ENCODE data around the gene UBE2E1. TPM values are rescaled to one million over a fixed set of nuclear protein-coding genes. Genes with fewer than 3 reads are reported as not detected.

The UBE2E1 gene
- total RNA-seq, 4 donors from 2014 or later, result 73.0 to 119 (median 94.6) TPM

DNA sequence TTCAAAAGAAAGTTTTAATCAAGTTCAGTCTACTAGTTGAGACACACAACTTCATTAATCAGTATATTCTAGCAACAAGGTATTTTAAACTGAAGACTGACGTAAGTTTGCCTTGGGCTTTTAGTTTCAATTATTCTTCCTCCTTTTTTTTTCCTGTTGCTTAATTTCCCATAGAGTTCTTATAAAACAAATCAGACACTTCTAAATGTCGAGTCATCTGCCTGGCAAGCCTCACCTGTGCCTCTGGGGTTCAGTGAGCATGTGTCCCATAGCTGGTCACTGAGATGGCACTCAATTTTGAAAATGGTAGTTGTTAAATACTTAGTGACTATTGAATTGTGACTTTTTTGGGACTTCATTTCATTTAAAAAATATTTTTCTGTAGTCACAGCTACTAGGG is 83.6 kb downstream of the UBE2E1 start:
- Histone ChIP-seq H3K27me3 (no peaks in the 10 kb centered on the region), H3K9me3 (no peaks in the 10 kb centered on the region), H3K36me3 (peaks cover 13% of the 10 kb centered on the region), H3K4me3 (no peak overlapping the region), H3K4me1 (peaks cover 9% of the 10 kb centered on the region), H3K27ac (no peak overlapping the region)
- DNase-seq (ENCODE audit: low spot score in 2 of 2), result no peak
- TF ChIP-seq POLR2AphosphoS5 (IDR thresholded peaks at IDR 0.05), result no peak
- no peak for TF ChIP-seq EP300 (IDR thresholded peaks at IDR 0.05)
- TF ChIP-seq POLR2A (IDR thresholded peaks at IDR 0.05), result no peak
- TF ChIP-seq, protein P1, sequence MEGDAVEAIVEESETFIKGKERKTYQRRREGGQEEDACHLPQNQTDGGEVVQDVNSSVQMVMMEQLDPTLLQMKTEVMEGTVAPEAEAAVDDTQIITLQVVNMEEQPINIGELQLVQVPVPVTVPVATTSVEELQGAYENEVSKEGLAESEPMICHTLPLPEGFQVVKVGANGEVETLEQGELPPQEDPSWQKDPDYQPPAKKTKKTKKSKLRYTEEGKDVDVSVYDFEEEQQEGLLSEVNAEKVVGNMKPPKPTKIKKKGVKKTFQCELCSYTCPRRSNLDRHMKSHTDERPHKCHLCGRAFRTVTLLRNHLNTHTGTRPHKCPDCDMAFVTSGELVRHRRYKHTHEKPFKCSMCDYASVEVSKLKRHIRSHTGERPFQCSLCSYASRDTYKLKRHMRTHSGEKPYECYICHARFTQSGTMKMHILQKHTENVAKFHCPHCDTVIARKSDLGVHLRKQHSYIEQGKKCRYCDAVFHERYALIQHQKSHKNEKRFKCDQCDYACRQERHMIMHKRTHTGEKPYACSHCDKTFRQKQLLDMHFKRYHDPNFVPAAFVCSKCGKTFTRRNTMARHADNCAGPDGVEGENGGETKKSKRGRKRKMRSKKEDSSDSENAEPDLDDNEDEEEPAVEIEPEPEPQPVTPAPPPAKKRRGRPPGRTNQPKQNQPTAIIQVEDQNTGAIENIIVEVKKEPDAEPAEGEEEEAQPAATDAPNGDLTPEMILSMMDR (IDR thresholded peaks at IDR 0.05), result no peak
- 46% methylated on average over 2 of the region's 2 CpGs for WGBS

DNA sequence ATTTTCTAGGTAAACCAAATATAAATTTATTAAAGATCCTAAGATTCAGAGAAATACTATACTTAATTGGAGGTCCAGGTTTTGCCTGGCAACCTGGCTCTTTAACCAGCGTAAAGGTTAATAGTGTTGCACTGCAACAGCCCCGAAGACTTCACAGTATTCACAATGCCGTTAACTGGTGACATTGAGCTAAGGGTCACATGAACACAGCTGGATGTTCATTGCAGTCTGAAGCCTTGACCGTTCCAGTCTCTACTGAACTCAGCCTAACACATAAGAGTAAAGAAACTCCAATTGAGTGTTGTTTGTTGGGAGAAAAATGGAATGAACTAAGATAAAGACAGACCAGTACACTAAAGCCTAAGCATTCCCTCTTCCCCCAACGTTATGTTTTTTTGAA is 84.2 kb downstream of the UBE2E1 start:
- Histone ChIP-seq H3K27me3 (no peaks in the 10 kb centered on the region), H3K36me3 (peaks cover 13% of the 10 kb centered on the region), H3K4me1 (peaks cover 9% of the 10 kb centered on the region), H3K27ac (no peak overlapping the region), H3K9me3 (no peaks in the 10 kb centered on the region), H3K4me3 (no peak overlapping the region)
- DNase-seq (ENCODE audit: low spot score in 2 of 2), result no peak
- 83% methylated on average over 5 of the region's 5 CpGs for WGBS
- no peak for TF ChIP-seq POLR2A (IDR thresholded peaks at IDR 0.05)
- no peak for TF ChIP-seq EP300 (IDR thresholded peaks at IDR 0.05)
- no peak for TF ChIP-seq POLR2AphosphoS5 (IDR thresholded peaks at IDR 0.05)
- TF ChIP-seq, protein P1 (IDR thresholded peaks at IDR 0.05), result no peak

DNA sequence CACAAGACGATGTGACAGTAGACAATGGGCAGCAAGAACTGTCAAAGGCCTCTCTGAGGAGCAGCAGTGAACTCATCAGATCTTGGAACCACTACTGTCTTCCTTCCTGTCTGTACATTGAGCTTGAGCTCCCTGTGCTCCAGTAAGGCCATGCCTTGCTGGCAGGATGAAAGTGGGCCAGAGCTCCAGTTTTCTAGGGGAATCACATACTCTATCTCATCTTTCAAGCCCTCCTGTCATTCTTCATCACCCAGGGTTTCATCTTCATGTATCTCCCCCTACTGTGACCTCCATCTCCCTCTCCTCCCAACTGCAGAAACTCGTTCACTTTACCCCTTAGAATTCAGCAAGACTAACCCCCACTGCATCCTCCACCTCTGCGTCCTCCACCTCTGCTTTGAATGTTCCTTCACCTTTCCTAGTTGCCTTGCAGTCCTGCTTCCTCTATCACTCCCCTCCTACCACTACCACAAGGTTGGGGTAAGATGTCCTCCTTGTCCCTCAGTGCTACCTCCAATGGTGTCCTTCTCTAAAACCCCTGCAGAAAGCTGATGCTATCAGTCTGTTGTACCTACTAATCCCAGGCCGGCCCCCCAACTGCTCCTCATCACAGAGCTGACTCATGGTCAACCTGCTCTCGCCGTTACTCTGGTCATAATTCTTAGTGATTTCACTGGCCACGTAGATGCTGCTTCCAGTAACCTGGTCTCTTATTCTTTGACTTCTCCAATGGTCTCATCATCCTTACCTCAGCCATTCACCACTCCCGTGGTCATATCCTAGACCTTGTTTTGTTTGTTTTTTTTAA is 88.7 kb downstream of the UBE2E1 start:
- H3K27ac ChIP-seq, result no peak overlapping the region
- TF ChIP-seq, protein P1 (IDR thresholded peaks at IDR 0.05), result no peak
- TF ChIP-seq POLR2AphosphoS5 (IDR thresholded peaks at IDR 0.05), result no peak
- TF ChIP-seq EP300 (IDR thresholded peaks at IDR 0.05), result no peak
- no peak for TF ChIP-seq POLR2A (IDR thresholded peaks at IDR 0.05)
- no peak for DNase-seq (ENCODE audit: low spot score in 2 of 2)

DNA sequence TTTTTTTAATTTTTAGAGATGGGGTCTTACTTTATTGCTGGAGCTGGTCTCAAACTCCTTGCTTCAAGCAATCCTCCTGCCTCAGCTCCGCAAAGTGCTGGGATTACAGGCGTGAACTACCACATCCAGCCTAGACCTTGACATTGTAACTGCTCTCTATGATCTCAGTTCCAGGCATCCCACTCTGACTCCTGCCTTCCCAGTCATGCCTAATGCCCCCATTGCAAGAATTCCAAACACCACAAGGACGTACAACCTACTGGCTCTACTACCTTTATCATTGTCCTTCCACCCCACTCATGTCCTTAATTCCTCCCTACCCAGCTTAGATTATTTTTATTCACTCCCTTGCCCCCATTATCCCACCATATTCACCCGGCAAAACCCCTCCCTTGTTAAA is 89.4 kb downstream of the UBE2E1 start:
- no peaks in the 10 kb centered on the region for H3K9me3 ChIP-seq
- whole genome bisulfite sequencing, result 95% methylated on average over 4 of the region's 4 CpGs
- no peaks in the 10 kb centered on the region for H3K4me1 ChIP-seq
- peaks cover 16% of the 10 kb centered on the region for H3K36me3 ChIP-seq
- no peak for DNase-seq (ENCODE audit: low spot score in 2 of 2)
- no peak for TF ChIP-seq POLR2A (IDR thresholded peaks at IDR 0.05)
- TF ChIP-seq POLR2AphosphoS5 (IDR thresholded peaks at IDR 0.05), result no peak
- no peak for TF ChIP-seq EP300 (IDR thresholded peaks at IDR 0.05)
- TF ChIP-seq, protein P1 (IDR thresholded peaks at IDR 0.05), result no peak
- H3K4me3 ChIP-seq, result no peak overlapping the region
- no peaks in the 10 kb centered on the region for H3K27me3 ChIP-seq
- no peak overlapping the region for H3K27ac ChIP-seq

More for the DNA sequence above, 88.7 kb downstream of the UBE2E1 start:
- Histone ChIP-seq H3K36me3 (peaks cover 13% of the 10 kb centered on the region), H3K4me3 (no peak overlapping the region), H3K27me3 (no peaks in the 10 kb centered on the region), H3K9me3 (no peaks in the 10 kb centered on the region), H3K4me1 (peaks cover 1% of the 10 kb centered on the region)
- 88% methylated on average over 8 of the region's 8 CpGs for WGBS

DNA sequence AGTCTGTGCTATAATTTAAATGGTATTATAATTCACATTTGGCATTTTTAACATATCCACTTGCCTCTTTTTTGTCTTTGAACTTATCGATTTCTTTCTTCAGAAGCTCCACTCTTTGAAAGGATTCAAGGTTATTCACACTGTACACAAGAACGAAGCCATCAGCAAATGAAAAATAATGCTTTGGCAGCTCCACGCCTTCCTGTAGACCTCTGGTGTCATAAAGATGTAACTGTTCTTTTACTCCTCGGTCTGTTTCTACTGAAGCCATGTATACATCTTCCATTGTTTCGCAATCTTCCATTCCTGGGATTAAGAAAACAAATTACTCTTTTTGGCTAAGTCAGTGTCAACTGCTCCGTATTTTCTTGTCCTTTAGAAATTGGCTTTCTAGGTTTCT is 95.0 kb downstream of the UBE2E1 start:
- H3K4me3 ChIP-seq, result no peak overlapping the region
- no peaks in the 10 kb centered on the region for H3K9me3 ChIP-seq
- no peaks in the 10 kb centered on the region for H3K27me3 ChIP-seq
- H3K36me3 ChIP-seq, result peaks cover 11% of the 10 kb centered on the region
- DNase-seq (ENCODE audit: low spot score in 2 of 2), result no peak
- no peak overlapping the region for H3K27ac ChIP-seq
- TF ChIP-seq, protein P1 (IDR thresholded peaks at IDR 0.05), result no peak
- no peak for TF ChIP-seq POLR2A (IDR thresholded peaks at IDR 0.05)
- TF ChIP-seq POLR2AphosphoS5 (IDR thresholded peaks at IDR 0.05), result no peak
- TF ChIP-seq EP300 (IDR thresholded peaks at IDR 0.05), result no peak
- 76% methylated on average over 6 of the region's 6 CpGs for WGBS
- H3K4me1 ChIP-seq, result no peaks in the 10 kb centered on the region

Data from suprapubic skin (tissue), 4 donors.